Stimulated activated CD4-positive, alpha-beta T cell treated with anti-CD3 and anti-CD28 coated beads, TNF-alpha, amount 100 ng/mL, for 1 hour (primary cell): ENCODE measurements around the gene ANKRD13A.

Experiments
- DNase-seq, 3 donors: peaks; one replicate each; pipeline ENCODE4 v3.0.0-alpha.2; 2020; ENCODE audit warnings: low read depth in 3 of 3, low spot score in 1 of 3

ANKRD13A gene

DNA sequence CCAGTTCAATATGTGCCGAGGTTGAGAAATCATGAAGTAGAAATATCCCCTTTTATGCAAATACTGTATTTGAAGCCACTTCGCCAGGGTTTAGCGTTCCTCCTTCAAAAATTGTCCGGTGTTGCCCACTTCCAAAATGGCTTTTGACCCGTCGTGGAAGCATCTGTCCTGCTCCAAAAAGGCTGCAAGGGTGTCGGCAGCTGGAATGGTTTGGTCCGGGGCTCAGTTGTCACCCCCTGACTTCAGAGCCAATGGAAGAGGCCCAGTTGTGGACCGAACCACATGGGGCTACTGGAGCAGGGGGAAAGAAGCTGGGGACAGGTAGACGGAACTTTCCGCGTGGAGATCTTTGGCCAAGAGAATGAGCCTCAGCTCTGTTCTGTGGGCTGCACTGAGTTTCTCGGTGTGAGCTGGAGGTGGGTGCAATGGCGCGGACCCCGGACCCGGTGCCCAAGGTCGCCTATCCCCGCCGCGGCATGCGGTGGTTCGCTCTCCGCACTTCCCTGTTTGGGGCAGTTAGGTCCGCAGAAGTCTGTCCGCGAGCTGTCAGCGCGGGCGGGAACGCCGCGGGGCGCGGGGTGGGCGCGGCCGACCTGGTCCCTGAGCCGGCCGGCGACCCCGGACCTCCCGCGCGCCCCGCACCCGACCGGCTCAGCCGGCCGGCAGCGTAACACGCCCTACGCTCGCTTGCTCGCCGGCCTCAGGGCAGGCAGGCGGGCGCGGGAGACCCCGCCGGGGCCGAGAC, at the start of gene ANKRD13A:
TSS of gene ANKRD13A (plus strand) at position 527 of the 745 bp plus-strand sequence. CDS start 259 bp downstream, outside the sequence.
- DNase-seq, result peak; percentile 65 to 77 (median 76)

DNA sequence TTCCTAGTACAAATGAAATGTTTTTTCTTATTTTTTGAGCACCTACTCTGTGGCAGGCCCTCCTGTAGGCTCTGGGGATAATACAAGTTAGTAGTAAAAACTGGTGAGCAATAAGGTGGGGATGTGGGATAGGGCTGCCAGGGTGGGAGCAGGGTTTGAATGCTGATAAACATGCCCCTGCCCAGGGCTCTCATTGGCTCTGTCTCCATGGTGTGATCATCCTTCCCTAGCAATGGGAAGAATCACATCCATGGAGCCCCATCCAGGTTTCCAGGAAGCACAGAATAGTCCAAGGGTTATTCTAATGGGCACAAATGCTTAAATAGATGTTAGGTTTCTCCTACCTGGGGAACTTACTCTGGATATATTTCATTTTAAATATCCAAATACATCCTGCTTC, 48.6 kb upstream of the ANKRD13A start:
- no peak for DNase-seq

DNA sequence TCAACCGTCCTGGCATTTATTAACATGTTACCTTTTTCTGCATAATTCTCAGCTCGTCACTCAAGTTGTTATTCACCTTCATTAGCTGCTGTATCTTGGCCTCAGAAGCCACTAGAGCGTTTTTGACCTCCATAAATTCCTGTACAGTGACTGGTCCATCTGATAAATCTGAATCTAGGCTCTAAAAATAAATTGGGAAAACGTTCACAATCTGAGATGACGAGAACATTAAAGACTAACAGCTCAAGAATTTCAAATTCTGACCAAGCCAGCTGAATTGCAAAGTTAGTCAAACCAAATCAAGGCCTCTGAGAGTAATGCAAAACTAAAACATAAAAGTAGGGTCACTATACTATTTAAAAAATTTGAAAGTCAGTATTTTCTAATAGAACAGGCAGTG, 48.1 kb upstream of the ANKRD13A start:
- no peak for DNase-seq

DNA sequence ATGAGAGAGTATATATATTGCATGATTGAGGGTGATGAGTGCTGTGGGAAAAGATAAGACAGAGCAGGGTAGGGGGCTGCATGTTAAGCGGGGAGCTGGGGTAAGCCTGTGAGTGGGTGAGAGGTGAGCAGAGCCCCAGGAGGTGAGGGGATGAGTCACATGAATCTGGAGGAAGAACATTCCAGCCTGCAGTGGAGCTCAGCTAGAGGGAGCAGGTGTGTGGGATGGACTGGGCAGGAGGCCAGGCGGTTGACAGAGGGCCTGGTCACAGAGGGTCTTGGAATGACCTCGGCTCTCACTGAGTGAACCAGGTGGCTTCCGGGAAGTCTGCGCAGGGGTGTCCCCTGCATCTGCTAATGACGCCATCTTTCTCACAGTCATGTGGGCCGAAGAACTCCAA, 47.5 kb upstream of the ANKRD13A start:
- DNase-seq, result no peak

DNA sequence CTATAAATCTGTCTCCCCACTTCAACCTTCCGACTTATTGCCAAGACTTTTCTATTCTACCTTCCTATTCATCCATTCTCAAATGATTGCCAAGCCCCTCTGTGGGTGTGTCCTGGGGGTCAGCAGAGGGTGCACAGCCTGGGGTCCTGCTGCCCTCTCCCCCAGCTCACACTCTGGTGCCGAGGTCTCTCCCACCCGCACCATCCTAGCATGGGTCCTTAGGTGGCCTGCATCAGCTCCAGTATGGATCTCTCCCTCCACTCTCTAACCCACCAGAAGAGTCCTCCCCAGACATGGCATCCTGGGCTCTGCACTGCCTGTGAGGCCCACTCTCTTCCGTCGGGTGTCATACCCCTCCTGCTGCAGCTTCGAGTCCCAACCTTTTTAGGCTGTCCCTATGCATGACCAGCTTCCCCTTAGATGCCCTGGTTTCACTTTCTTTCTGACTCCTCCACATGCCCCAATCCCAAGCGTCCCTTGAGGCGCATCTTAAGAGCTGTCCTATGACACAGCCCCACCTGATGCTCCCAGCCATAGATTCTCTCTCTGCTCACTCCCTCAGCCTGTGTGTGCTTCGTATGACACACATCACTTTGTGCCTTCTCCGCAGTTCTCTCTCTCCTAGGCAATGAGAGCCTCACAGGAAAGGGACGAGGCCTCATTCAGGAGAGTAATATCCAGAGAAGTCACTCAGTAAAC, 46.9 kb upstream of the ANKRD13A start:
- DNase-seq, result no peak

DNA sequence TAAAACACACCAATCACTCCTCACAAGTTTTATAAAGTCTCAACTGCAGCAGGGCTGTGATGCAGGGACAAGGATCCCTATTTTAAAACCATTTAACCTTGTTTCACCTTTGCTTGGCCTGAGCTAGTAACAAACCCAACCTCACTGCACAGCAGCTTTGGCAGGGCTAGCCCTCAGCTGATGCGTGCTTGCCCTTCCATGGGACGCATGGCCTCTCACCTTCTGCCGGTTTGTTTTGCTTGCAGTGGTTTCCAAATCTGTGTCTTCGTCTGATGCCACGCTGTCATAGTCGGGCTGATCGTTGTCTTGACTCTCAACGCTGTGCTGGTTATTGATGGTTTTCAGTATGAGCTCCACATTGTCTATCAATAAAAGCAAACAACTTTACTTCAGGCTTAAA, 46.4 kb upstream of the ANKRD13A start:
- DNase-seq, result no peak

DNA sequence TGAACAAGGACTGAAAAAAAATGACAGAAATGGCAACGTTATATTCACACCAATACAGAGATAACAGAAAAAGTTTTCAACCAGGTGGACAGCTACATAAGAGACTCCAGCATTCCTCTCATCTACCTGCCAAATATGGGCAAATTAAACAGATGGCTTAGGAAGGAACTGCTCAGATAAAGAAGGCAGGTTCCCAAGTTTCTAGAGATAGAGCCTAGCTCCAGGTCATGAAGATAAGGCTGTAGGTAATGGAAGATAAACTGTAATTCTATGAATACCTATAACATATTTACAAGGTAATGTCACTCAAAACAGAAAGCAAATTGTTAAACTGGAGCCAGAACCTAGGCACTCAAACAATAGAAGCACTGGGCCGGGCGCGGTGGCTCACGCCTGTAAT, 45.6 kb upstream of the ANKRD13A start:
- DNase-seq, result no peak

DNA sequence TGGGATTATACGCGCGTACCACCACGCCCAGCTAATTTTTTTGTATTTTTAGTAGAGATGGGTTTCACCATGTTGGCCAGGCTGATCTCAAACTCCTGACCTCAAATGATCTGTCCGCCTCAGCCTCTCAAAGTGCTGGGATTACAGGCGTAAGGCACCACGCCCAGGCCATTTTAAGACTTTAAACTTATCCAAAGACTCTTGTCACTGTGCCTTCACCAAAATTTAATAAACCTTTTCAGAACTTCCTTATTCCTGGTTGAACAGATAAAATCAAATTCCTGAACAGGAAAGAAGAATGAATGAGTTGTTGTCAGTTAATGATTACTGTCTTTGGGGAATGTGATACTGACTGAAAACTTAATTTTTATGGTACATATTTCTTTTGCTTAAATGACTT, 40.9 kb upstream of the ANKRD13A start:
- DNase-seq, result no peak

DNA sequence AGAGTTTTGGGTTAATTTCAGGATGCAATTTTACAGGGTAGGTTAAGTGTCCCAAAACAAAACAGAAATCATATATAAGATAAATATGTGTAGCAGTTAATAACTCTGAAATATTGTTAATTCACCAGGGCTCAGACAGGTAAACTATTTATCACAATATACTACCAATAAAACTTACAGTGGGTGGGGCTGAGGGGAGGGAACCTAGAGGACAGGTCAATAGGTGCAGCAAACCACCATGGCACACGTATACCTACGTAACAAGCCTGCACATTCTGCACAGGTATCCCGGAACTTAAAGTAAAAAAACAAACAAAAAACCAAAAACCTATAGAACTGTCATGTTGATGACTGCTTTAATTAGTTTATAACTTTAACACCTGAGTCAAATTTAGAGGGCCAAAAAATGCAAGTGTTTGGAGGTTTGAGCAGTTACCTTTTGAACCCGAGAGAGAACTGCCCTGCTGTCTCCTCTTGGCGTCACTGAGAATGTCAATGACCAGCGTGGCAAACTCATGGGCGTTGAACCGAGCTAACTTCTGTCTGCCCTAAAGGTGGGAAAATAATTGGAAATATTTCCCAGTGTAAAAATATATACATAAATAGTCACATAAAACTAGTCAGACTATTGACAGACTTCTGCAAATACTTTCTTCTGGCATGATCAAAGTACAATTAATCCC, 39.7 kb upstream of the ANKRD13A start:
- DNase-seq, result no peak

DNA sequence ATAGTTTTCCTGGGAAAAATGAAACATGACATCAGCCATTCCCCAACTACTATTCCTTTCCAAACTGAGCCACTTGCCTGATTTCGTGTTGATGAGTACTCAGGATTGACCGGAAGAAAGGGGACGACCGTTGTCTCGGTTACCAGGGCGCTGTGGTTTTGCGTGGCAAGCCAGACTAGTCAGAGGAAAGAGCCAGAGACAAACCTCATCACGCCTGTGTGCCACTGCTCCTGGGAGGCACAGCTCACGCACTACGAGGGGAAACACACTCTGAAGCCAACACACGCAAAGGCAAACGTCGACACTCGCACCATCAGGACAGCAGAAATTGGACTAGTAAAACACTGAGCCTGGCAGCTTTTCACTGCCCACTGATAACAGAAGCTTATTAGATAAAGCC, 38.0 kb upstream of the ANKRD13A start:
- DNase-seq, result no peak

DNA sequence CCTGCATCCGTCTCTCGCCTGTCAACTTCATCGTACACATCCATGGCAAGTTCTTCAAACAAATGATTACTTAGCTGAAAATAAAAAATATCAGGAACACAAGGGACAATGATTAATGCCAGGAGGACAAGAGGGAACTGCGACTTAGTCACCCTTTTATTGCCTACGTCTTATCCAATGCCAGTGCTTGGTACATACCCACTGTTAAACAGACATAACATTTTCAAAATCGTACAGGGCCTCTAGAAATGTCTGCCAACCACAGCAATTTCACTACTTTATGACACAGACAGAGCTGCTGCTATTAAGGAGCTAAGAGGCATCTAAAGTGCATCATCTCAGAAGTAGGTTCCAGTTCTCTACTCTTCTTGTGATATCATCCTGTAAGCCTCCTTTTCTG, 37.6 kb upstream of the ANKRD13A start:
- no peak for DNase-seq

DNA sequence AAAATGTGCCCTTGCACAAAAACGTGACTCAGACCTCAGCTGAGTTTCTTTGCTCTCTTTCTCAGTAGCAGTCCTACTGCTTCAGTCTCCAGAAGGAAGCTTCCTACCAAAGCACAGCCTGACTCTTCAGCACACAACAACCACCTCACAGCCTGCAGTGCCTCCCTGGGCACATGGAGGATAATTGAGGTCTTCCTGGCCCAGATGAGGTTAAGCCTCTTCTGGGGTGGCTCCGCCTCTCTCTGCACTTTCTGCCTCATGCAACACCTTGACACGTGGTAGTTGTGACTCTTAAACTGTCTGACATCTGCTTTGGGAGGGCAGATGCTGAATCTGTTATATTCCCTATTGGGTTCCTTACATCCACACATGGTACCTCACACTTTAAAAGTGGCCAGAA, 36.8 kb upstream of the ANKRD13A start:
- DNase-seq, result no peak

DNA sequence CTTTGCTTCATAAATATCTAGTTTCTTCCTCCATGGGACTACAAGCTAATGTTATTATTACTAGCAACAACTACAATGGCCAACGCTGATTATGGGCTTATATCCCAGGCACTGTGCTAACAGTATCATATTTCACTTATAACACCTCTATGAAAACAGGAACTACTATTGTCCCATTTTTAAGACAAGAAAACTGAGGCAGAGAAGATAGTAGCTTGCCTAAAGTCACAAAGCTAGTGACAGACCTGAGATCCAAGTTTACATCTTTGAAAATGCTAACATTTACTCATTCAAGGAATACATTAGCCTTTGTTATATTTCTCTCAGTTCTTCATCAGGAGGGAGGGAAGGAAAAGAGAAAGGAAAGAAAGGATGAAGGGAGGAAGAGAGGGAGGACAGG, 35.9 kb upstream of the ANKRD13A start:
- no peak for DNase-seq

DNA sequence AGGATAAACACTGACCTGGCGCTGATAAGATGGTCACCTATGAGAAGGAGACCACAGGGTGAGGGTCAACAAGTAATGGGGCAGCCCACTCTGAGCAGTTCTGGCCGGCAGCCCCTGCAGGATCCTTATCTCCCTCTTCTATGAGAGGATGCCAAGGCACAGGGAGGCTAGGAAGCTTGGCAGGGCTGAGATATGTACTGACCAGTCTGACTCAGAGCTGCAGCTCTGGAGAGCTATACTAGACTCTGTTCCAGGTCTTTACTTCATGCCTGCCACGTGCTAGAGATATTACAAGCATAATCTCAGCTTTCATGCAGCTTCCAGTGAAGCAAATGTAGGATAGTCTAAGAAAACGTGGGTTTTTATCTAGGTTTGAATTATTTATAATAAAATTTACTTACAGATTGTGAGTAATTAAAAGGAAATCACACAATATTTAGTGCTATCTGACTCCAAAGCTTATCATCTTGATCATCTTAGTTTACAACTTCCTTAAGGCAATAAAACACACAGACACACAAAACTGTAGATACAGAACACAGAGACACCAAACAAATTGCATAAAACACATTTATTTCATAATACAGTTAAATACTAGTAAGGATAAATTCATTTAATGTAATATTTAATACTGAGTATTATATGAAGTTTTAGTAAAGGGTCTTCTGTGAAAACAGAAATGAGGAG, 35.3 kb upstream of the ANKRD13A start:
- DNase-seq, result no peak

DNA sequence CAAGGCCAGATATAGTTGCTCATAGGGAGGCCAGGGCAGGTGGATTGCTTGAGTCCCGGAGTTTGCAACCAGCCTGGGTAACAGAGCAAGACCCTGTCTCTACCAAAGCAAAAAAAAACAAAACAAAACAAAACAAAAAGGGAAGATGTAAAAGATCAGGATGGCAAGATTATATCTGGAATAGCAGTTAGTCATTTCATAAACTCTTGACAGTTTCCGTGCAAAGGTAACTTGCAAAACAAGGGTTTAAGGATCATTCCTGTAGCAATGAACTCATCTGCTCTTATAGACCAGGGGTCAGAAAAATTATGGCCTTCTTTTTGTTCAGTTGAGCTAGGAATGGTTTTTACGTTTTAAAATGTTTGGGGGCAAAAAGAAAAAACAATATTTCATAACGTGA, 32.7 kb upstream of the ANKRD13A start:
- DNase-seq, result no peak

DNA sequence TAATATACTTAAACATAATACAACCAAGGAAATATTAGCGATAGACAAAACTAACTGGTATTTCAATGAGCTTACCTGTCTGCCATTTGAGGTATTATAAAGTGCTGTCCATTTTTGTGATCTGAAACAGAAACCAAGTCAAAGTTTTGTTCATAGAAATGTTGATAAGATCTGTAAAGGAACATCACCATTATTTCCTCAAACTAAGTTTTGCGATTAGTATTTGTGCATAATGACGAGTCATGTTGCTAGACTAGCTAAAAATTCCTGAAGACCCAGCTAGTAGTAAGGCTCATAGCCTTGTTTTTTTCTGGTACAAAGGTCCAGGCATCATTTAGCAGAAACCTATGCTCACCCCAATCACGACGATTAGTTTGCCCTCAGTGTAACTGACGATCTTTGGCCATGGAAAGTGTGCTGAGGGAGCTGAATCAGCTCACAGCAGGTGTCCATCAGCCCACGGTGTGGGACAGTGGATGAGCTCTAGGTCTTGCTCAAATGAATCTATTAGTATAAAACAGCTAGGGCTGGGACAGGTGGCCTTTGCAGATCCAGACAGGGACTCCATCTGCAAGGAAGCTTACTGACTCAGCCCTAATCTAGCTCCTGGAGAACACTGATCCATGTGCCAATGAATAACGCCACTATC, 31.7 kb upstream of the ANKRD13A start:
- DNase-seq, result no peak

DNA sequence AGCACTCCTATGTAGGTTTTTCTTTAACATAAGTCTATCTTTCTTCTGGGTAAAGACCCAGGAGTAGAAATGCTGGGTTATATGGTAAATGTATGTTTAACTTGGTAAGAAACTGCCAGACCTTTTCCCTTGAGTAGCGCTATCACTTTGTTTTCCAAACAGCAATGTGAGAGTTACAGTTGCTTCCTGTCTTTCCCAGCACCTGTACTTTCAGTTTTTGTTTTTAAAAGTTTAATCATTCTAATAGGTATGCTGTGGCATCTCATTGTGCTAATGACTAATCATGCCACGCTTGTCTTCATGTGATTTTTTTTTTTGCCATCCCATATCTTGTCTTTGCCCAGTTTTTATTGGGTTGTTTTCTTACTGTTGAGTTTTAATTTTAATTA, 31.2 kb upstream of the ANKRD13A start:
- DNase-seq, result no peak

DNA sequence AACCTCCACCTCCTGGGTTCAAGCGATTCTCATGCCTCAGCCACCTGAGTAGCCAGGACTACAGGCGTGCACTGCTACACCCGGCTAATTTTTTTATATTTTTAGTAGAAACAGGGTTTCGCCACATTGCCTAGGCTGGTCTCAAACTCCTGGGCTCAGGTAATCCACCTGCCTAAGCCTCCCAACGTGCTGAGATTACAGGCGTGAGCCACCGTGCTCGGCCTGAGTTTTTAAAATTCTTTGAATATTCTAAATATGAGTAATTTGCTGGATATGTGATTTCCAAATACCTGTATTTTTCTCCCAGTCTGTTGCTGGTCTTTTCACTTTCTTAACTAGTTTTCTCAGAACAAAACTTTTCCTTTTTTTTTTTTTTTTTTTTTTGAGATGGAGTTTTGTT, 30.4 kb upstream of the ANKRD13A start:
- DNase-seq, result no peak

DNA sequence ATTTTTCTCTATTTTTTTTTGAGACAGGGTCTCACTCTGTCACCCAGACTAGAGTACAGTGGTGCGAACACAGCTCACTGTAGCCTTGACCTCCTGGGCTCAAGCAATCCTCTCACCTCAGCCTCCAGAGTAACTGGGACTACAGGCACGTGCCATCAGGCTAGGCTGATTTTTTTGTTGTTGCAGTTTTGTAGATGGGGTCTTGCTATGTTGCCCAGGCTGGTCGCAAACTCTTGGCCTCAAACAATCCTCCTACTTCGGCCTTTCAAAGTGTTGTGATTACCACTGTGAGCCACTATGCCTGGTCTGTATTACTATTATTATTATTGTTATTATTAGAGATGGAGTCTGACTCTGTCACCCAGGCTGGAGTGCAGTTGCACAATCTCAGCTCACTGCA, 26.4 kb upstream of the ANKRD13A start:
- DNase-seq, result no peak

DNA sequence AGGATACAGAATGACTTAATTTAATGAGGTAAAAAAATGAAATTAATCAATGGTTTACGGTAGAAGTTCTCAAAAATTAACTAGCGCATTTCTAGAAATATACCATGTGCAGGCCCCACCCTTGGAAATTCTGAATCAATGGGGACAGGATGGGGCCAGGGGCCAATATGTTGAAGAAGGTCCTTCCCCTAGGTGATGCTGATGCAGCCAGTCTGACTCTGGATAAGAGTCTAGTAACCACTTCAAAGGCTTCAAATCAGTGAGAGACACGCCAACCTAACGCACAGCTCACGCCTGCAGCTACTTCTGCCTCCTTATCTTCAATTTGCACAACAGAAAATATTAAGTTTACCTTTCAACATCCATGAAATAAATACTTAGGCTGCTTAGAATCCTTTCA, 17.9 kb upstream of the ANKRD13A start:
- DNase-seq, result no peak

DNA sequence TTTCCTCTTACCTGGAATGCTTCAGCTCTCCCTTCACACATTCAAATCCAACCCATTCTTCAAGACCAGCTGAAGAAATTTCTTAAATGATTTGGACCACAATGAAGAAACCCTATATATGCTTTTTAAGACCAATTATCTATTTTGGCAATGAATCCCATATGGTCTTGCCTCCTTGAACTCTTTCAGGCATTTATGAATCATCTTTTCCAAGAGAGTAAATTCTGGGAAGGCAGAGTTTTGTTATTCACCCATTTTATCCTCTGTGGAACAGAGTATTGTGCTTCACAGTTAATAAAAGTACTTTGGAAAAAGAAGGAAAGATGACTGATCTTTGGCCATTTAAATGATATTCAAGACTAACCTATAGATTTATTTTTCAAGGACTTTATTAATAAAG, 17.0 kb upstream of the ANKRD13A start:
- no peak for DNase-seq
